Measurements from ENCODE around the gene NLRP5.
"Not testable (repeated sequence)": the region's sequence is repeated elsewhere in the genome, so short reads cannot be mapped to it uniquely, and the experiment has no call there.

The NLRP5 gene

DNA sequence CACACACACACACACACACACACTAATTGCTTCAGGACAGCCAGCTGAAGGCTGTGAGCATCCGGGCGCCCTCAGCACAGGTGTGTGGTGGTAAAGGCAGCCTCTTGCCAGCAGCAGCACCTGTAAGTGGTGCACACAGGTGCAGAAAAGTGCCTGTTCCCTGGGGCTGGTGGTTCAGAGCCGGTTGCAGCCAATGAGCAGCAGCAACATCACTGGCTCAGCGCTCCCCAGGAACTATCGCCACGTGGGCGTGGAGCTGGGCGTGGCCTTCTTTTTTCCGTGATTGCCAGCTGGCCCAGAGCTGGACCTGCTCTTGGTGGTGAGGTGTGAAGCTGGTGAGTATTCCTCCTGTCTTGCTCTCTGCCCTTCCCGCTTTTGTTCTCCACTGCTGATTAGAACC lies at the start of gene NLRP5:
Gene NLRP5, plus strand, starts transcription at position 289 of the 400 bp plus-strand sequence.
- DNase-seq (ENCODE audit: low read depth) = no peak

DNA sequence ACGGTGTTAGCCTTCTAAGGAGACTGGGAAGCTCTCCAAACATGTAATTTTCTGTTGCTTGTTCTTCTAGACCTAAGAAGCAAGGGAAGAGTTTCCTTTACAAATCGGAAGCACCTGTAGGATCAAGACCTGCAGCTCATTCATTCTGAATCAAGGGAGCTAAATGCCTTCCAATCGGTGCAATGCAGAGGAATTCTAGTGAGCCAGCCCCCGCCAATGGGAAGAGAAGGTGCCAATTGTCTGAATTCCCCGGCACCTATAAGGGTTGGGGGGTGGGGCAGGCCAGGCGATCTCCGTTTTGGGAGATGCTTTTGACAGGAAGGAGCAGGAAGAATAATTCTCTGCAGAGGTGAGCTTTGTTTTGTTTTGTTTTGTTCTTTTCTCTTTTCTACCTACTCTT lies 47.4 kb upstream of the NLRP5 start:
- DNase-seq (ENCODE audit: low read depth) = no peak

DNA sequence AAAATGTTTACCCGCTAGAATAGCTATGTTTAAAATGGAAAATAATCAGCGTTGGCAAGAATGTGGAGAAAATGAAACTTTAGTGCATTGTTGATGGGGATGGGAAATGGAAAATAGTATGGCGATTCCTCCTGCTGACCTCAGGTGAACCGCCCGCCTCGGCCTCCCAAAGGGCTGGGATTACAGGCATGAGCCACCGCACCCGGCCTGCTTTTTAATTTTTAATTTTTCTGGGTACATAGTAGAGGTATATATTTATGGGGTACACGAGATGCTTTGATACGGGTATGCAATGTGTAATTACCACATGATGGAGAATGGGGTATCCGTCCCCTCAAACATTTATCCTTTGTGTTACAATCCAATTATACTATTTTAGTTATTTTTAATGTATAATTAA lies 46.3 kb upstream of the NLRP5 start:
- DNase-seq (ENCODE audit: low read depth) = no peak

DNA sequence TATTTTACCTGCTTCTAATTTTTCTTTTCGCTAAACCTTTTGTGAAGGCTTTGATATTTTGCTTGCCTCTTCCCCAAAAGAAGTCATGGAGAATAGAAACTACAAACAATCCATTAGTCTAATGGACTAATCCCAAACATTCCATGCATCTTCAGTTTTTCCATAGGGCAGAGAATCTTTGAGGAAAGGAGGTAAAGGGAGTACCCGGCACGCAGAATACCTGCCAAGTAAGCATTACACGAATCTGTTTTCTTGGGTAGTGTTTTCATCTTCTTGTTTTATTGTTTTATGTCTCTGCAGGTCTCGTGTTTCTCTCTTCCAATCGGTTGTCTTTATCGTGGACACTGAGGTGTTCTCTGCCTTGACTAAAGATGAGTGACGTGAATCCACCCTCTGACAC lies 39.0 kb upstream of the NLRP5 start, which contains the start of gene NLRP8:
Gene NLRP8, plus strand, starts transcription at position 301 of the 400 bp plus-strand sequence.
- DNase-seq (ENCODE audit: low read depth) = no peak

DNA sequence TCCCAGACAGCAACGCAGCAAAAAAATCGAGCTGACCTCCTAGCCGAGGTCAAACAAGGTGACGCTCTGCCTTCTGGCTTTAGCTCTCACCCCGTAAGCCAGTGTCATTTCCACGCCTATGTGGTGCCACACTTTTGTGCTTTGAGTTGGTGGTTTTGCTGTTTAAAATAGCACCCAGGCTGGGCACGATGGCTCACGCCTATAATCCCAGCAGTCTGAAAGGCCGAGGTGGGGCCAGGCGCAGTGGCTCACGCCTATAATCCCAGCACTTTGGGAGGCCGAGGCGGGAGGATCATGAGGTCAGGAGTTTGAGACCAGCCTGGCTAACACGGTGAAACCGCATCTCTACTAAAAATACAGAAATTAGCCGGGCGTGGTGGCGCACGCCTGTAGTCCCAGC lies 36.0 kb upstream of the NLRP5 start:
- DNase-seq (ENCODE audit: low read depth) = not testable (repeated sequence)

DNA sequence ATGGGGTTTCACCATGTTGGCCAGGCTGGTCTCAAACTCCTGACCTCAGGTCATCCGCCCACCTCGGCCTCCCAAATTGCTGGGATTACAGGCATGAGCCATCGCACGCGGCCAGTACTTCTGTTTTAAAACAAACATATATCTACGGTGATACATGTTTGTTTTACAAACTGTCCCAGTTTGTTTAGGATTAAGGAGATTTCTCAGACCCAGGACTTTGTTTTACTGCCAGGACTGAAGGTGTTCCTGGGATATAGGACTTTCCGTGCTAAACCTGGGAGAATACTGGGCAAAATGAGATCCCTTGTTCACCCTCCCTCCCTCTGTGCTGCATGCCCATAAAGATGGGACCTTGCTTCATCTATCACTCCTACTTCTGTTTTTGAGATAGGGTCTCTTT lies 30.1 kb upstream of the NLRP5 start:
- no peak for DNase-seq (ENCODE audit: low read depth)

DNA sequence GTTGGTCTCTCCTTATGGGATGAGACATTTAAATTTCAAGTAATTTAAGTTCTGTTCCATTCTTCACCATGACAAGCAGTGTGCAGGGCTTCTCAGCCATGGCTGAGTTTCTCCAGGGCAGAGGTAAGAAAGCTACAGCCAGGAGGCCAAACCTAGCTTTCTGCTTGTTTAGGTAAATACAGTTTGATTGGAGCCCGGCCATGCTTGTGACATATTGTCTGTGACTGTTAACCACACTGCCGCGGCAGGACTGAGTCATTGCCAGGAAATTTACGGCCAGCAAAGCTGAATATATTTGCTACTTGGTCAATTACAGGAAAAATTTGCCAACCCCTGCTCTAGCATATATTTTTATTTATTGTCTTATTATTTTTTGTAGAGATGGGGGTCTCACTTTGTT lies 28.2 kb upstream of the NLRP5 start:
- no peak for DNase-seq (ENCODE audit: low read depth)

DNA sequence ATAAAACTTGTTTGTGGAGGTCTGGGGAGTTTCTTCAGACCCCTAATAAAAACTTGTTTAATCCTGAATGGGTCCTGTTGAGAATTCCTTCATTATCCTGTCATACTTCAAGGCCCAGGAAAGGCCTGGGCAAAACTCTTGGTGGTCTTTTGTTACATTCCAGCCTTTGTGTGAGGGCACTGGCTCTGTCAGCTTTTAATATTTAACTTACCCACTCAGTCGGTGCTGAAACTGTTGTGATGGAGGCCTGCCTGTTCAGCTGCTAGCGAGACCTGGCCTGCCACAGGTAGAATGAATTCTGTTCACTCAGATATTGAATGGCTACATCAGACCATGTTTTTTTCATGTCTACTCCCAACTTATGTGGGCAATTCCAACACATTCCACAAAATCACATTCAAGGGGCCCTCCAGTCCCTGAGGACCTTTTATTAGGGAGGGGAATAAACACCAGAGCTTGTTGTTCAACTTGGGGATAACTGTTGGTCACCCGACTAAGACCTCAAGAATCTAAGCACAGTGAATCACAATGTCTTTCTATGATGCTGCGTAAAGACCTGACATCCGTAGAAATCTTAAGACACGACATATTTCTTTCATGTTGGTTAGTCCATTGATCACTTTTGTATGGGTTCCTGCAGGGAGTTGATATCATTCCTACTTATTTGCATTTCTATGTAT lies 26.4 kb upstream of the NLRP5 start:
- DNase-seq (ENCODE audit: low read depth) = no peak

DNA sequence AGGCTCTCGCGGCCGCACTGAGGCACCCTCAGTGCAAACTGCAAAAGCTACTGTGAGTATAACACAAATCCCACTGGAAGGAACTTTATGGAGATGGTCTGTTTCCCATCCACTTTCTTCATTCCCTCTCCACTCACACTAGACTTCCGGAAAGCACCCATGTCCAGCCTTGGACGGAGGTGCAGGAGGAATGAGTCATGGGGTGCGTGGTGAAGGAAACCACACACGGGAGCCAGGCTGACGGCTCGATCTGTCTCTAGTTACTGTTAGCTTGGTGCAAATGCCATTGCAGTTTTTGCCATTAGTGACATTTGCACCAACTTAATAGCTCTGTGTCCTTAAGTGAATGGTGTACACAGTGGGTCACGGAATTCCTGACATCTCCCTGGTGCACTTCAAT lies 24.4 kb upstream of the NLRP5 start:
- DNase-seq (ENCODE audit: low read depth) = no peak

DNA sequence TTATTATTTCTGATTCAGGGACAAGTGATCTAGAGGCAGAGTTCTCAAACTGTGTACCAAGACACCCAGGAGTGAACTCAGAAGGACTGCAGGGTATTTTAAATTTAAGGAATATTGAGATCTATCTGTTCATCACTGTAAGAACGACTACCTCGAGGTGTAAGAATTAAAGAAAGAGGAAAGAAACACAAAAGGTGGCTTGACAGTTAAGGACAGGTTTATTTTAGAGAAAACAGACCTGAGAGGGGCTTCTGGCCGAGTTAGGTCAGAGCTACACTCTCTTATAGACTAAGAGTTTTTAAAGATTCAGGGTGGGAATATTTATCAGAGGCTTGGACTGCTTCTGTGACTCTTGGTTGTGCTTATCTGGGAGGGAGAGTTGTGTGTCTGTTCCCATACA lies 12.6 kb upstream of the NLRP5 start:
- no peak for DNase-seq (ENCODE audit: low read depth)

DNA sequence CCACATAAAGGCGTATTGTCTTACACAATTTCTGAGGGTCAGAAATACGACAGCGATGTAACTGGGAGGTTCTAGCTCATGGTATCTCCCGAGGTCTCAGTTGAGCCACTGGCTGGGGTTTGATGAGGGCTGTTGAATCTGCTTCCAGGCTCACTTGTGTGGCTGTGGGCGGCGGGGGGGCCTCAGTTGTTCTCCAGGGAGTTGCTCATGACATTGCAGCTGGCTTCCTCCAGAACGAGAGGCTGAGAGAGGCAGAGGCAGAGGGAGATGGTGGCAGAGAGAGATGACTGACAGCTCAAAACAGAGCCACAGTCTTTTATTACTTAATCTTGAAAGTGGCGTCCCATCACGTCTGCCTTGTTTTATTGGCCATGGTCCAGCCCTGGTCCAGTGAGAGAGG lies 6.2 kb upstream of the NLRP5 start:
- no peak for DNase-seq (ENCODE audit: low read depth)

DNA sequence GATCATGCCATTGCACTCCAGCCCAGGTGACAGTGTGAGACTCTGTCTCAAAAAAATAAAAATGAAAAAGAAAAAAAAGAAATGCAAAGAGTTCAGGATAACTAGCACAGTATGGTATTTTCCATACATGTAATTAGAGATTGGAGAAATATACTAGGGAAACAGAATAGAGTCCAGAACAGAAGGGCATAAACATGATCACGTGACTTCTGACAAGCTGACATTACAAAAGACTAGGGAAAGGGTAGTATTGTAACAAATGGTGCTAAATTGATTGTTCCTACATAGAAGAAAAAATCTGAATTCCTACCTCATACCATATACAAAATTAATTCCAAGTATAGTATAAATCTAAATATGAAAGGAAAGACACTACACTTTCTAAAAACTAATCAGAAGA lies 1.3 kb upstream of the NLRP5 start:
- DNase-seq (ENCODE audit: low read depth) = no peak

DNA sequence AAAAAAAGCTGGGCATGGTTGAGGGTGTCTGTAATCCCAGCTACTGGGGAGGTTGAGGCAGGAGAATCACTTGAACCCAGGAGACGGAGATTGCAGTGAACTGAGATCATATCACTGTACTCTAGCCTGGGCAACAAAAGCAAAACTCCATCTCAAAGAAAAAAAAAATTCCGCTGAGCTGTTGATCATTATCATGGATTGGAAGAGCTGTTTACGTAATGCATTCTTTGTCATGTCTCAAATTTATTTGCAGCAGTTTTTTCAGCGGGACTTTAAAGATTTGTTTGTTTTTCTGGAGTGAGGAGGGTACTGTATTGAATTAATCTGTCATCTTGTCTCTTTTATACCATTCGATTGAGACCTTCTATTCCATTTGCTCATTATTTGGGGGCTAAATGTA lies 4.3 kb downstream of the NLRP5 start:
- no peak for DNase-seq (ENCODE audit: low read depth)

DNA sequence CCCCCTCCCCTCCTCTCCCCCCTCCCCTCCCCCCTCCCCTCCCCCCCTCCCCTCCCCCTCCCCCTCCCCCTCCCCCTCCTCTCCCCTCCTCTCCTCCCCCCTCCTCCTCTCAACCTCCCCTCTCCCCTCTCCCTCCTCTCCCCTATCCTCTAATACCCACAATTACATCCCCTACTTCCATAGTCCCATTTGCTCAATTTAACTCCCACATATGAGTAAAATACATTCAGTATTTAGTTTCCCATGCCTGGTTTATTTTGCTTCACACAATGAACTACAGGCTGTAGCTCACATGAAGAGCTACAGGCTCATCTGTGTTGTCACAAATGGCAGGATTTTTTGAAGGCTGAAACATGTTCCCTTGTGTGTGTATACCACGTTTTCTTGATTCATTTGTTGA lies 6.9 kb downstream of the NLRP5 start:
- no peak for DNase-seq (ENCODE audit: low read depth)

DNA sequence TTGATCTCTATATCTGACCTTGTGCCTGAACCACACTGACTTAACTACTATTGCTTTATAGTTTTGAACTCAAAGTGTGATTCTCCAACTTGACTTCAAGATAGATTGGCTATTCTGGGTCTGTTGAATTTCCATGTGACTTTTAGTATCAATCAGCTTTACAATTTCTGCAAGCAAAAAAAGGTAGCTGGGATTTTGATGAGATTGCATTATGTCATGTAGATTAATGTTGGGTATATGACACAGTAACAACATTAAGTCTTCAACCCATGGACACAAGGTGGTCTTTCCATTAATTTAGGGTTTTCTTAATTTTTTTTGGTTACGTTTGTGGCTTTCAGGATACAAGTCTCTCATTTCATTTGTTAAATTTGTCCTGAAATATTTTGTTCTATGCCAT lies 28.2 kb downstream of the NLRP5 start:
- no peak for DNase-seq (ENCODE audit: low read depth)

DNA sequence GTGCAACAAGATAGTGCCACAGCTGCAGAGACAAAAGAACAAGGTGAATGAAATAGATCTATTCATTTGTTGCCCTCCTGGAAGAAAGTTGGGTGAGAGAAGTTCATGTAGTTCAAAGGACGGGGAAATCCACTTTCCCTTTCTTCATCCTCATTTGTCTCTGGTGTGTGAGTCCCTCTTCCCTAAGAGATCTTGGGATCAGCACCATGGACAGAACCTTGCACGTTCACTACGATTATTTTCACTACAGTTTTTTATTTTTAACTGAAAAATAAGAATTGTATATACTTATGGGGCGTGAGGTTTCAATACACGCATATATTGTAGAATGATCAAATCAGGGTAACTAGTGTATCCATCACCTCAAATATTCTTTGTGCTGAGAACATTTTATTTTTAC lies 29.2 kb downstream of the NLRP5 start:
- no peak for DNase-seq (ENCODE audit: low read depth)

DNA sequence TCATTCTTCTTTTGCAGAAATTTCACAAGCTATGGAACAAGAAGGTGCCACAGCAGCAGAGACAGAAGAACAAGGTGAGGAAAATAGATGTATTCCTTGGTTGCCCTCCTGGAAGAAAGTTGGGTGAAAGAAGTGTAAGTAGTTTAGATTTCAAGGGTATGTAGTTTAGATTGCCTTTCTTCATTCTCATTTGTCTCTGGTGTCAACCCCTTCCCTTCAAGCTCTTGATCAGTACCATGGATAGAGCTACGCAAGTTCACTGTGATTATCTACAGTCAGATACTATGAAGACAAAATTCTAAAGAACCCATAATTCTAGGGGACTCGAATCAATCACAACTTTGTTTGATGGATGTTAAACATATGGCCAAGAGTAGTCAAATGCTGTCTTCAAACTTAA lies 32.8 kb downstream of the NLRP5 start:
- DNase-seq (ENCODE audit: low read depth) = not testable (repeated sequence)

DNA sequence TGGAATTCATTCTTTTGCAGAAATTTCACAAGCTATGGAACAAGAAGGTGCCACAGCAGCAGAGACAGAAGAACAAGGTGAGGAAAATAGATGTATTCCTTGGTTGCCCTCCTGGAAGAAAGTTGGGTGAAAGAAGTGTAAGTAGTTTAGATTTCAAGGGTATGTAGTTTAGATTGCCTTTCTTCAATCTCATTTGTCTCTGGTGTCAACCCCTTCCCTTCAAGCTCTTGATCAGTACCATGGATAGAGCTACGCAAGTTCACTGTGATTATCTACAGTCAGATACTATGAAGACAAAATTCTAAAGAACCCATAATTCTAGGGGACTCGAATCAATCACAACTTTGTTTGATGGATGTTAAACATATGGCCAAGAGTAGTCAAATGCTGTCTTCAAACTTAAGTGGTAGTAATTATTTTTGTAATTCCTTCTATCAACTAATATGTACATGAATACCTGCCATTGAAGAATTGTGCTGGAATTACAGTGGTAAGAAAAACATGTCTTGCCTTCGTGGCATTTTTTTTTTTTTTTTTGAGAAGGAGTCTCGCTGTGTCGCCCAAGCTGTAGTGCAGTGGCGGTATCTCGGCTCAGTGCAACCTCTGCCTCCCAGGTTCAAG lies 33.9 kb downstream of the NLRP5 start:
- not testable (repeated sequence) for DNase-seq (ENCODE audit: low read depth)

DNA sequence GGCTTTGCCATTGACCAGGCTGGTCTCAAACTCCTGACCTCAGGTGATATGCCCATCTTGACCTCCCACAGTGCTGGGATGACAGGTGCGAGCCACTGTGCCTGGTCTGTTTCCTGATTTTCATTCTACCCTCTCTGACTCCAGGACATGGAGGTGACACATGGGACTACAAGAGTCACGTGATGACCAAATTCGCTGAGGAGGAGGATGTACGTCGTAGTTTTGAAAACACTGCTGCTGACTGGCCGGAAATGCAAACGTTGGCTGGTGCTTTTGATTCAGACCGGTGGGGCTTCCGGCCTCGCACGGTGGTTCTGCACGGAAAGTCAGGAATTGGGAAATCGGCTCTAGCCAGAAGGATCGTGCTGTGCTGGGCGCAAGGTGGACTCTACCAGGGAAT lies 40.2 kb downstream of the NLRP5 start:
- DNase-seq (ENCODE audit: low read depth) = no peak

DNA sequence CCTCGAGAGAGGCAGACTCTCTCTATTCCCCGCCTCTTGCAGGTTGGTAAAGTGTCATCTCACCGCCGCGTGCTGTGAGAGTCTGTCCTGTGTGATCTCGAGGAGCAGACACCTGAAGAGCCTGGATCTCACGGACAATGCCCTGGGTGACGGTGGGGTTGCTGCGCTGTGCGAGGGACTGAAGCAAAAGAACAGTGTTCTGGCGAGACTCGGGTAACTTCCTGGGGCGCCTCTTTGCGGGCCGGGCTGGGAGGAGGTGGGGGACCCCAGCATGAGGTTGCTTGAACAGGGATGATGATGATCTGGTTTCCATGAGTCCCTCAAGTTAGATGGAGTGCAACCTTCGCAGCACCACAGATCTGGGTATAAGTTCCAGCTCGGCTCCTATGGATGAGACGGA lies 67.0 kb downstream of the NLRP5 start:
- DNase-seq (ENCODE audit: low read depth) = no peak

DNA sequence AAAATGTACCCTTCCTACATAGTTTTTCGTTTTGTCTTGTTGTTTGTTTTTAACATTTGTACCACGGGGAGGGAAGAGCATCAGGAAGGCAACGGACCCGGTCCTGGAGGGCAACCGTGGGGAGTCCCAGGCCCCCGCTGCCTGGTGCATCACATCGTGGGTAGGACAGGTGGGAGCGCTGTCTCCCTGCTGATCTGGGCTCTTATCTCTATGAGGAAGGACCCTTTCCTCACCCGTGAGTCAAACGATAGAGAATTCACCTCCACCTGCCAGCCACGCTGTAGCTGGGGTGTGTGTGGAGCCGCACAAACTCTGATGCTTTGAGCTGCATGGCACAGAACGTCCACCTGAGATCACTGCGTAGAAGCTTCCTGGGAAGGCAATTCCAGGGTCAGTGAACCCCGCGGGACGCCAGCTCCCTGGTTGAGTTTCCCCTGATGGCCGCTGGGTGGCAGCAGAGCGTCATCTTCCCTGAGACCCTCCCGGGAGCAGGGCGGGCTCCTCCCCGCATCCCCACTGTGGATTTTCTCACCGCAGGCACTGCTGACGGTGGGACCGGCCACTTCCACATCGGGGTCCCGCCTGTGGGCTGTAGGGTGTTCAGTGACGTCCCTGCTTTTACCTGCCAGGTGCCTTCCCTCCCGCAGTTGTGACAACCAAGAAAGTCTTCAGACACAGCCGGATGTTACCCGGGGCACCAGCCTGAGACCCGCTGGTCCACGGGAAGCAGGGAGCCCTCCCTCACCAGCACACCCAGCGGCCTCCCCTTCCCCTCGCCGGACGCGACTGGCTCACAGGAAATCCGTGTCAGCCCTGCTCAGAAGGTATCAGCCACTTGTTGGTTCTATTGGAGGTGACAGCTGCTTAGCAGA lies 79.8 kb downstream of the NLRP5 start:
- DNase-seq (ENCODE audit: low read depth) = peak; percentile 33

DNA sequence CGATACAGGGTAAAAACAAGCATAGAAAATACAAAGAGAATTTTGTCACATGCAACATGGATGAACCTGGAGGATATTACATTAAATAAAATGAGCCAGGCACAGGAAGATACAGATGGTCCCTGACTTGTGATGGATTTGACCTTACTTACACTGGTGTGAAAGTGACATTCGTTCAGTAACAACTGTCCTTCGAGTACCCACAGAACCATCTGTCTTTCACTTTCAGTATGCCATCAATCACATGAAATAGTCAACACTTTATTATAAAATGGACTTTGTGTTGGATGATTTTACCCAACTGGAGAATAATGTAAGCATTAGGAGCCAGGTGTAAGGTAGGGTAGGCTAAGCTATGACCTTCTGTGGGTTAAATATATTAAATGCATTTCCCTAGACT lies 83.1 kb downstream of the NLRP5 start:
- DNase-seq (ENCODE audit: low read depth) = no peak

DNA sequence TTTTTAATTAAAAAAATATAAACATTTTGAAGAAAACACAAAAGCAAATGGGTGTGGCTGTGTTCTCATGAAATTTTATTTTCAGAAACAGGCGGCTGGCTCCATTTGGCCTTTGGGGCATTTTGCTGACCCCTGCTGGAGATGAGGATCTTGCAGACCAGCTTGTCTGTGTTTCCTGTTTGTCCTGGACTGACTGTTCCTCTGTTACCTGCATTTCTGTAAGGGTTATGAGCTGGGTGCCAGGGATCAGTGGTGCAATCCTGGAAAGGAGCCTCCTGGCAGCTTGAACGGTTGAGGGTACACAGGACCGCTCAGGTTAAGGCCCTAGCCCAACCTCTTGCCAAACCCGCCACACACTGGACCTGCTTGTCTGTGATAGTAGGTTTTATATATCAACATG lies 84.6 kb downstream of the NLRP5 start:
- DNase-seq (ENCODE audit: low read depth) = no peak
